Astrocyte (in vitro differentiated cells and primary cell): ENCODE measurements around the gene EXOC4. TPM values are rescaled to one million over a fixed set of nuclear protein-coding genes. Genes with fewer than 3 reads are reported as not detected.

Source experiments
- DNase-seq: peaks from one replicate; pipeline ENCODE4 v3.0.0-alpha.2; 2010; ENCODE audit warnings: low read depth
- FAIRE-seq: peaks from 2 replicates; lab custom pipeline; 2011; peaks lifted over from hg19 to GRCh38; lab: Jason Lieb, UNC
- H2AFZ ChIP-seq: 2 replicates; pipeline ENCODE4 v1.6.0; 2012; ENCODE audit warnings: low read depth, low read length, inconsistent platforms
- H3K27ac ChIP-seq: 2 replicates; pipeline ENCODE4 v1.5.1; 2011; ENCODE audit warnings: low read depth, low read length, inconsistent platforms
- H3K27me3 ChIP-seq: 2 replicates; pipeline ENCODE4 v1.6.0; 2011; ENCODE audit warnings: low read length, inconsistent platforms; ENCODE audit not compliant: insufficient read depth
- H3K36me3 ChIP-seq: 2 replicates; pipeline ENCODE4 v1.5.1; 2011; ENCODE audit warnings: low read length, inconsistent platforms; ENCODE audit not compliant: insufficient read depth
- H3K4me1 ChIP-seq: 2 replicates; pipeline ENCODE4 v1.5.1; 2011; ENCODE audit warnings: low read length, inconsistent platforms; ENCODE audit not compliant: insufficient read depth
- H3K4me2 ChIP-seq: 2 replicates; pipeline ENCODE4 v1.6.0; 2012; ENCODE audit warnings: low read length, inconsistent platforms
- H3K4me3 ChIP-seq: 2 replicates; pipeline ENCODE4 v1.5.1; 2011; ENCODE audit warnings: low read depth, mild to moderate bottlenecking, low read length, inconsistent platforms; ENCODE audit not compliant: insufficient read depth
- H3K79me2 ChIP-seq: 2 replicates; pipeline ENCODE4 v1.6.0; 2012; ENCODE audit warnings: mild to moderate bottlenecking, low read length, inconsistent platforms; ENCODE audit not compliant: insufficient read depth
- H3K9ac ChIP-seq: 2 replicates; pipeline ENCODE4 v1.6.0; 2012; ENCODE audit warnings: mild to moderate bottlenecking, low read length, inconsistent platforms
- H3K9me3 ChIP-seq: 2 replicates; pipeline ENCODE4 v1.5.1; 2012; ENCODE audit warnings: low read depth, mild to moderate bottlenecking, low read length, inconsistent platforms; ENCODE audit not compliant: insufficient read depth
- H4K20me1 ChIP-seq: 2 replicates; pipeline ENCODE4 v1.6.0; 2012; ENCODE audit warnings: low read length, inconsistent platforms; ENCODE audit not compliant: insufficient read depth
- H3K27ac Mint-ChIP-seq: one replicate; pipeline ENCODE4 v1.8.0; 2021; ENCODE audit warnings: mild to moderate bottlenecking, mixed read lengths; ENCODE audit not compliant: unreplicated experiment
- H3K27me3 Mint-ChIP-seq: one replicate; pipeline ENCODE4 v1.8.0; 2021; ENCODE audit warnings: low read depth, mixed read lengths; ENCODE audit not compliant: unreplicated experiment
- H3K36me3 Mint-ChIP-seq: one replicate; pipeline ENCODE4 v1.8.0; 2021; ENCODE audit warnings: low read depth, mixed read lengths; ENCODE audit not compliant: unreplicated experiment
- H3K4me1 Mint-ChIP-seq: one replicate; pipeline ENCODE4 v1.8.0; 2021; ENCODE audit warnings: low read depth, mixed read lengths; ENCODE audit not compliant: unreplicated experiment
- H3K4me3 Mint-ChIP-seq: one replicate; pipeline ENCODE4 v1.8.0; 2021; ENCODE audit warnings: mild to moderate bottlenecking, moderate library complexity, mixed read lengths; ENCODE audit not compliant: unreplicated experiment
- H3K9me3 Mint-ChIP-seq: one replicate; pipeline ENCODE4 v1.8.0; 2021; ENCODE audit warnings: mild to moderate bottlenecking, mixed read lengths; ENCODE audit not compliant: unreplicated experiment
- CTCF ChIP-seq: IDR thresholded peaks from 2 replicates; pipeline ENCODE4 v1.5.1; 2011; ENCODE audit warnings: low read depth, mild to moderate bottlenecking, inconsistent platforms, low read length, moderate library complexity; ENCODE audit not compliant: insufficient read depth
- EZH2 ChIP-seq: IDR thresholded peaks from 2 replicates; pipeline ENCODE4 v1.6.1; 2012; ENCODE audit warnings: mild to moderate bottlenecking, low read length, inconsistent platforms; ENCODE audit not compliant: insufficient read depth
- total RNA-seq: library from RNA; stranded (reverse); gene quantifications from 2 replicates; pipeline ENCODE4 v1.2.1, GENCODE V29; 2021

The EXOC4 gene
- total RNA-seq, 1 donor from 2014 or later: 57.5 TPM

GRCh38 chr7:133409966-133410365, 157.1 kb downstream of the EXOC4 start:
- peaks cover 4% of the 10 kb centered on the region for H3K79me2 ChIP-seq
- no peaks in the 10 kb centered on the region for H3K4me1 ChIP-seq
- DNase-seq (no peak), FAIRE-seq (no peak)
- TF ChIP-seq EZH2 (no peak), CTCF (no peak)
- Mint-ChIP-seq H3K27me3 (no peaks in the 10 kb centered on the region), H3K9me3 (no peaks in the 10 kb centered on the region), H3K4me3 (no peak overlapping the region), H3K27ac (no peak overlapping the region), H3K4me1 (no peaks in the 10 kb centered on the region), H3K36me3 (no peaks in the 10 kb centered on the region)
- H3K9me3 ChIP-seq: no peaks in the 10 kb centered on the region
- H3K36me3 ChIP-seq: no peaks in the 10 kb centered on the region
- no peak overlapping the region for H2AFZ ChIP-seq
- no peak overlapping the region for H3K4me2 ChIP-seq
- no peaks in the 10 kb centered on the region for H3K27me3 ChIP-seq
- no peak overlapping the region for H3K4me3 ChIP-seq
- no peak overlapping the region for H3K27ac ChIP-seq
- H3K9ac ChIP-seq: no peak overlapping the region
- peaks cover 33% of the 10 kb centered on the region for H4K20me1 ChIP-seq

- Mint-ChIP-seq H3K27ac (no peak overlapping the region), H3K9me3 (no peaks in the 10 kb centered on the region), H3K4me3 (no peak overlapping the region), H3K27me3 (no peaks in the 10 kb centered on the region), H3K4me1 (no peaks in the 10 kb centered on the region), H3K36me3 (no peaks in the 10 kb centered on the region)
- Histone ChIP-seq H3K4me3 (no peak overlapping the region), H3K27me3 (no peaks in the 10 kb centered on the region), H3K27ac (no peak overlapping the region), H3K4me1 (no peaks in the 10 kb centered on the region), H3K36me3 (no peaks in the 10 kb centered on the region), H3K9me3 (no peaks in the 10 kb centered on the region), H2AFZ (no peak overlapping the region), H3K79me2 (peaks cover 4% of the 10 kb centered on the region), H3K4me2 (no peak overlapping the region), H3K9ac (no peak overlapping the region), H4K20me1 (peaks cover 33% of the 10 kb centered on the region)
- DNase-seq (no peak), FAIRE-seq (no peak)
- no peak for TF ChIP-seq EZH2
- no peak for TF ChIP-seq CTCF
Observed at GRCh38 chr7:133411395-133411794, 158.5 kb downstream of the EXOC4 start.

GRCh38 chr7:133412942-133413341, 160.1 kb downstream of the EXOC4 start:
- Histone ChIP-seq H3K9ac (no peak overlapping the region), H2AFZ (no peak overlapping the region), H3K79me2 (peaks cover 4% of the 10 kb centered on the region), H4K20me1 (peaks cover 31% of the 10 kb centered on the region), H3K4me3 (no peak overlapping the region), H3K27me3 (no peaks in the 10 kb centered on the region), H3K27ac (no peak overlapping the region), H3K4me1 (no peaks in the 10 kb centered on the region), H3K9me3 (no peaks in the 10 kb centered on the region), H3K4me2 (no peak overlapping the region), H3K36me3 (no peaks in the 10 kb centered on the region)
- Mint-ChIP-seq H3K27me3 (no peaks in the 10 kb centered on the region), H3K4me1 (no peaks in the 10 kb centered on the region), H3K36me3 (no peaks in the 10 kb centered on the region), H3K4me3 (no peak overlapping the region), H3K27ac (no peak overlapping the region), H3K9me3 (no peaks in the 10 kb centered on the region)
- DNase-seq (no peak), FAIRE-seq (no peak)
- TF ChIP-seq EZH2: no peak
- TF ChIP-seq CTCF: no peak
